GM12878 (cell line): ENCODE measurements around the gene RRH. TPM values are rescaled to one million over a fixed set of nuclear protein-coding genes. Genes with fewer than 3 reads are reported as not detected.

Experiments used
- BMI1 ChIP-seq: fragments of 450-650 bp; IDR thresholded peaks from 2 replicates; pipeline ENCODE4 v1.6.1; 2016; ENCODE audit warnings: mild to moderate bottlenecking, moderate library complexity, borderline replicate concordance
- CHD2 ChIP-seq: IDR thresholded peaks from 2 replicates; pipeline ENCODE4 v1.6.1; 2011; ENCODE audit warnings: low read depth, low read length, improper control_type of control experiment, borderline replicate concordance
- IKZF1 ChIP-seq: fragments of 450-650 bp; conservative IDR thresholded peaks from 2 replicates; pipeline ENCODE4 v1.6.1; 2017; ENCODE audit warnings: antibody characterized with exemption, mild to moderate bottlenecking
- KAT2A ChIP-seq: conservative IDR thresholded peaks from 2 replicates; pipeline ENCODE4 v1.6.1; 2011; ENCODE audit warnings: low read depth, low read length; ENCODE audit not compliant: control insufficient read depth
- NBN ChIP-seq: fragments of 450-650 bp; IDR thresholded peaks from 2 replicates; pipeline ENCODE4 v1.6.1; 2016
- PML ChIP-seq: IDR thresholded peaks from 2 replicates; pipeline ENCODE4 v1.6.1; 2012; ENCODE audit warnings: low read length, inconsistent platforms
- PRDM15 ChIP-seq: fragments of 450-650 bp; formaldehyde crosslinking; IDR thresholded peaks from 2 replicates; pipeline ENCODE4 v1.4.0; 2020; ENCODE audit warnings: mild to moderate bottlenecking, moderate library complexity
- RFX5 ChIP-seq: IDR thresholded peaks from 2 replicates; pipeline ENCODE4 v1.6.1; 2011; ENCODE audit warnings: low read depth, low read length, improper control_type of control experiment
- STAT3 ChIP-seq: IDR thresholded peaks from 2 replicates; pipeline ENCODE4 v1.6.1; 2011; ENCODE audit warnings: low read depth, low read length, improper control_type of control experiment
- TARDBP ChIP-seq: IDR thresholded peaks from 2 replicates; pipeline ENCODE4 v1.6.1; 2016; ENCODE audit warnings: borderline replicate concordance
- TCF7 ChIP-seq: IDR thresholded peaks from 2 replicates; pipeline ENCODE4 v1.6.1; 2014; ENCODE audit warnings: antibody characterized with exemption, borderline replicate concordance
- YBX1 ChIP-seq: fragments of 450-650 bp; IDR thresholded peaks from 2 replicates; pipeline ENCODE4 v1.6.1; 2016; ENCODE audit warnings: antibody characterized with exemption
- ZNF207 ChIP-seq: fragments of 450-650 bp; IDR thresholded peaks from 2 replicates; pipeline ENCODE4 v1.6.1; 2014; ENCODE audit warnings: antibody characterized with exemption, mild to moderate bottlenecking, borderline replicate concordance
- ZNF24 ChIP-seq: fragments of 450-650 bp; IDR thresholded peaks from 2 replicates; pipeline ENCODE4 v1.6.1; 2017; ENCODE audit warnings: antibody characterized with exemption, mild to moderate bottlenecking
- ZNF384 ChIP-seq: IDR thresholded peaks from 2 replicates; pipeline ENCODE4 v1.6.1; 2012; ENCODE audit warnings: low read depth, mild to moderate bottlenecking, low read length, improper control_type of control experiment, borderline replicate concordance
- ZNF592 ChIP-seq: fragments of 450-650 bp; IDR thresholded peaks from 2 replicates; pipeline ENCODE4 v1.6.1; 2017; ENCODE audit warnings: mild to moderate bottlenecking, moderate library complexity
- ZNF687 ChIP-seq: fragments of 450-650 bp; IDR thresholded peaks from 2 replicates; pipeline ENCODE4 v1.6.1; 2017; ENCODE audit warnings: mild to moderate bottlenecking, moderate library complexity
- polyA plus RNA-seq, 11 experiments: library from polyadenylated mRNA; depleted of rRNA in 4 of 11; unstranded in 6 of 11; stranded (reverse) in 5 of 11; fragments of >200 nt; fragmentation: Nextera tagmentation in 4 of 11; fragmentation: Illumina TruSeq in 1 of 11; extraction: Ambion mirVana in 4 of 11; extraction: Trizol in 1 of 11; gene quantifications; 1 replicate in 1 of 11; 2 replicates in 10 of 11; pipeline versions ENCODE4 v1.2.1 to v1.2.3, GENCODE V29; 2011 to 2016; ENCODE audit warnings: inconsistent platforms in 2 of 11, missing spikeins in 2 of 11, low read depth in 1 of 11
- total RNA-seq, 4 experiments: library from RNA; depleted of rRNA in 3 of 4; stranded (reverse); fragments of >200 nt in 3 of 4; fragmentation: Illumina TruSeq in 1 of 4; extraction: Trizol in 1 of 4; gene quantifications; 2 replicates each; pipeline versions ENCODE4 v1.2.1 to v1.2.3, GENCODE V29; 2013 to 2021

The RRH gene
- total and polyA plus RNA-seq, 10 of the 15 experiments (the other 5 are each of a cell fraction or from before 2014, with no cell fraction given) = 0.06 to 0.24 (median 0.12) TPM; not detected in 6

GRCh38 chr4:109815151-109816081 is 12.4 kb upstream of the RRH start, which contains the start of gene GAR1 (continued):
- TF ChIP-seq ZNF592 = no peak
- TF ChIP-seq ZNF207 = peak; percentile 77
- 0 out of 2 replicates have a peak, but pooled peaks have one; percentile 9 for TF ChIP-seq STAT3
- TF ChIP-seq BMI1 = peak; percentile 57; the same call in 1 of the 2 replicates
- TF ChIP-seq ZNF24 = no peak
- TF ChIP-seq KAT2A = no peak
- TF ChIP-seq CHD2 = 0 out of 2 replicates have a peak, but pooled peaks have one; percentile 27
- TF ChIP-seq TCF7 = no peak
- TF ChIP-seq ZNF384 = 0 out of 2 replicates have a peak, but pooled peaks have one; percentile 12
- TF ChIP-seq NBN = peak; percentile 91
- peak; percentile 54 for TF ChIP-seq IKZF1
- no peak for TF ChIP-seq YBX1
- TF ChIP-seq ZNF687 = peak; percentile 26; the same call in 1 of the 2 replicates
- TF ChIP-seq RFX5 = peak; percentile 25; the same call in 1 of the 2 replicates
- peak; percentile 62; the same call in 1 of the 2 replicates for TF ChIP-seq TARDBP
- TF ChIP-seq PRDM15 = no peak
- TF ChIP-seq PML = peak; percentile 92
